GM08714 (cell line): ENCODE measurements around the gene SV2B.

ENCODE experiments used
- H3K4me3 ChIP-seq: fragments of 200-500 bp; sonication (Bioruptor generic); 2 replicates; pipeline ENCODE4 v1.5.1; 2014; ENCODE audit warnings: mild to moderate bottlenecking, low read length, inconsistent platforms
- ZNF274 ChIP-seq: IDR thresholded peaks from 2 replicates; pipeline ENCODE4 v1.6.1; 2012; ENCODE audit warnings: mild to moderate bottlenecking, low read depth, low read length

SV2B gene

GRCh38 chr15:91140601-91141000 lies 40.5 kb downstream of the SV2B start:
- TF ChIP-seq ZNF274: no peak
- no peak overlapping the region for H3K4me3 ChIP-seq

- no peak overlapping the region for H3K4me3 ChIP-seq
- no peak for TF ChIP-seq ZNF274
Measured at GRCh38 chr15:91141097-91141496, 41.0 kb downstream of the SV2B start.

- no peak for TF ChIP-seq ZNF274
- no peak overlapping the region for H3K4me3 ChIP-seq
Measured at GRCh38 chr15:91142106-91142744, 42.2 kb downstream of the SV2B start.

GRCh38 chr15:91142946-91143345 lies 42.9 kb downstream of the SV2B start:
- H3K4me3 ChIP-seq: no peak overlapping the region
- no peak for TF ChIP-seq ZNF274

GRCh38 chr15:91146728-91147127 lies 46.7 kb downstream of the SV2B start:
- TF ChIP-seq ZNF274: no peak
- H3K4me3 ChIP-seq: no peak overlapping the region

- H3K4me3 ChIP-seq: no peak overlapping the region
- TF ChIP-seq ZNF274: no peak
Measured at GRCh38 chr15:91148243-91148642, 48.2 kb downstream of the SV2B start.

DNA sequence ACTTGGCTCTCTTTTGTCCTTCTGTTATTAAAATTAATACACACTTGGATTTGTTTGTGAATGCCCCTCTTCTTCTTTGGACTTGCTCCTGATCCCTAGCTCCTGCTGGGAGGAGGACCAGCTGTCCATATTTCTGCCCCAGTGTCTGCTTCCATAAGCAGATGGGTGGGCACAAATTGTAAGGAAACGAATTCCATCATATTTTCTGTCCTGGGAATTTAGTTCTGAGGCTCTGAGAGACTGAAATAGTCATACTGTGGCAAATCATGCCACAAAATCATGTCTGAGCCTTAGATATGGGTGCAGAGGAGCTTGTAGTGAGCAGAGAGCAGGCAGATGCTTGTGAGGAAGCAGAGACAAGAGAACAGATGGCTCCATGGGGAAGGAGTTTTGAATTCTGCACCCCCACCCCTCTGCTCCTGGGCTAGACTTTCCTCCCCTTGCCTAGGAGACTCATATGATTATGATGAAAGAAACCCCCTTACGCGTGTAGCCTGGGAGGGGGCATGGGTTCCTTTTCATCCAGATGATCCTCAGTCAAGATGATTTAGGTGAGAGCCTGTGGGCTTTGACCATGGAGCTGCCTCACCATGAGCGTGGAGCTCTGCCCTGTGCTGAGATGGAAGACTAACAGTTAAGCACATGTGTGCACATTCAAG lies 50.6 kb downstream of the SV2B start:
- no peak overlapping the region for H3K4me3 ChIP-seq
- no peak for TF ChIP-seq ZNF274

DNA sequence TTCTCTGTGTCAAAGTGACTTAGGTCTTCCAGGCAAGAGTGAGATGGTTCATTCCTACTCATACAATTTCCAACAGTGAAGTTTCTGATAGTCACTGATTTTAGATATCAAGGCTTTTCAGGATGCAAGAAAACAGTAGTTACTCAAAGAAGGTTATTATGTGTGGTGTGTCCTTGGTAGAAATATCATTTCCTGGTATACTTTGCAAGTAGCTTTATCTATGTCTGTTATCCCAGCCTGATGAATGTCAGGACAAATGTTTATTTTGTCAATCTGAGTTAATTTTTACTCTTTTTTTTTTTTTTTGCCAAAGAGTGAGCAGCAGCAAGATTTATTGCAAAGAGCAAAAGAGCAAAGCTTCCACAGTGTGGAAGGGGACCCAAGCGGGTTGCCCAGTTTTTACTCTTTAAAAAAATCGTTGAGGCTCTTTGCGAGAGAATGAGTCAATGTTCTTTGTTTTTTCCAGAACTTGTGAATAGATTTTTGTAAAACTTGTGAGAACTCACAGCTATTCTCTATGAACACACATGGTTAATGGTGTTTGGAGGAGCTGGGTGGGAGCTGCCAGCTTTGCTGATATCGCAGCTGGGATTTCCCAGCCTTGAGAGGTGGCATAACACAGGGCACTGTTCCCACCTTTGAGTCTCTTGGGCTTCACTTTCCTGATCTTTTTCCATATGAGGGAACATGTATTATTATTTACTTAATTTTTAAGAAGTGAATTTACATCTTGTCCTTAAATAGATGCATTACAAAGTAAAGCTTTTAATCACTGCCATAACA lies 51.9 kb downstream of the SV2B start:
- TF ChIP-seq ZNF274: no peak
- H3K4me3 ChIP-seq: no peak overlapping the region

GRCh38 chr15:91152896-91153581 lies 53.0 kb downstream of the SV2B start:
- no peak for TF ChIP-seq ZNF274
- H3K4me3 ChIP-seq: no peak overlapping the region

DNA sequence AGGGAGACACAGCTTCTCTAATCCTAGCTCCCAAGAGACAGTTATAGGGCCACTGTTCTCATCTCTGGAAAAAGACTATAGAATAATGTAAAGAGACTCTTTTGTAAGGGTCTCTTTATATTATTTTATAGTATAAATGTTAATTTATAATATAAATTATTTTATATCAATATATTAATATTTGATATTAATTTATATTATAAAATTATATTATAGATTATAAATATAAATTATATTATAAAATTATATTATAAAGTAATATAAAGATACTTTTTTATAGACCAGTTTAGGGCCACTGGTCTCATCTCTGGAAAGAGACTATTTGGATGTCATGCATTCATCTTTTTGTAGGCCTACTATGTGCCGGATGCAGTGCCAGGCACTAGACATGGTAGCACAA lies 53.9 kb downstream of the SV2B start:
- TF ChIP-seq ZNF274: no peak

GRCh38 chr15:91156175-91156726 lies 56.2 kb downstream of the SV2B start:
- no peak for TF ChIP-seq ZNF274
- H3K4me3 ChIP-seq: no peak overlapping the region

More for the DNA sequence above, 53.9 kb downstream of the SV2B start:
- no peak overlapping the region for H3K4me3 ChIP-seq

- no peak for TF ChIP-seq ZNF274
- no peak overlapping the region for H3K4me3 ChIP-seq
Measured at GRCh38 chr15:91158415-91159394, 58.6 kb downstream of the SV2B start.

- no peak overlapping the region for H3K4me3 ChIP-seq
- TF ChIP-seq ZNF274: no peak
Measured at GRCh38 chr15:91165850-91166249, 65.8 kb downstream of the SV2B start.
